Cardiac muscle cell (in vitro differentiated cells and primary cell): ENCODE data around the gene FBXL19. TPM values are rescaled to one million over a fixed set of nuclear protein-coding genes. Genes with fewer than 3 reads are reported as not detected.
A peak's percentile ranks its signal among the peaks of the same experiment; 100 is the strongest.

Experiments
- DNase-seq, 2 donors: peaks; one replicate each; pipeline versions ENCODE4 v3.0.0 to v3.0.0-alpha.2; 2010 to 2017; ENCODE audit warnings: low read depth in 1 of 2, low spot score in 1 of 2
- H3K27ac ChIP-seq: fragments of 200-600 bp; sonication (generic); 2 replicates; pipeline ENCODE4 v1.5.1; 2016
- H3K27me3 ChIP-seq: fragments of 200-600 bp; sonication (generic); 2 replicates; pipeline ENCODE4 v1.6.0; 2016; ENCODE audit warnings: control low read depth
- H3K36me3 ChIP-seq: fragments of 200-600 bp; sonication (generic); 2 replicates; pipeline ENCODE4 v1.5.1; 2016; ENCODE audit warnings: control low read depth
- H3K4me1 ChIP-seq: fragments of 200-600 bp; sonication (generic); 2 replicates; pipeline ENCODE4 v1.8.1; 2017; ENCODE audit warnings: low read depth, mild to moderate bottlenecking, mixed run types
- H3K4me3 ChIP-seq: fragments of 200-600 bp; sonication (generic); 2 replicates; pipeline ENCODE4 v1.5.1; 2016; ENCODE audit warnings: mild to moderate bottlenecking
- H3K9me3 ChIP-seq: fragments of 200-600 bp; sonication (generic); 2 replicates; pipeline ENCODE4 v1.5.1; 2017; ENCODE audit warnings: low read depth, mild to moderate bottlenecking, control low read depth
- CTCF ChIP-seq: IDR thresholded peaks from 2 replicates; pipeline ENCODE4 v1.5.1; 2012; ENCODE audit warnings: low read depth, mild to moderate bottlenecking, low read length
- polyA plus RNA-seq: library from polyadenylated mRNA; unstranded; fragments of >200 nt; fragmentation: Nextera tagmentation; extraction: Ambion mirVana; gene quantifications from 2 replicates; pipeline ENCODE4 v1.2.1, GENCODE V29; 2016
- total RNA-seq: library from RNA; depleted of rRNA; stranded (reverse); fragments of >200 nt; gene quantifications from 2 replicates; pipeline ENCODE4 v1.2.3, GENCODE V29; 2016

FBXL19 gene
- total and polyA plus RNA-seq, 2 experiments from 2014 or later: 4.0 to 60.0 TPM

- Histone ChIP-seq H3K4me3 (no peak overlapping the region), H3K27me3 (no peaks in the 10 kb centered on the region), H3K27ac (peak overlapping the region; percentile 66), H3K36me3 (peaks cover 7% of the 10 kb centered on the region), H3K4me1 (peaks cover 7% of the 10 kb centered on the region), H3K9me3 (no peaks in the 10 kb centered on the region)
- no peak for TF ChIP-seq CTCF
- DNase-seq: no peak
Measured at GRCh38 chr16:30925632-30925987, 2.2 kb downstream of the FBXL19 start.

GRCh38 chr16:30925995-30926811, 2.8 kb downstream of the FBXL19 start:
- TF ChIP-seq CTCF: no peak
- H3K4me1 ChIP-seq: peaks cover 13% of the 10 kb centered on the region
- no peaks in the 10 kb centered on the region for H3K27me3 ChIP-seq
- peak overlapping the region; percentile 66 for H3K27ac ChIP-seq
- peaks cover 9% of the 10 kb centered on the region for H3K36me3 ChIP-seq
- H3K9me3 ChIP-seq: no peaks in the 10 kb centered on the region
- DNase-seq: no peak
- H3K4me3 ChIP-seq: no peak overlapping the region

- Histone ChIP-seq H3K27ac (peak overlapping the region; percentile 66), H3K4me3 (no peak overlapping the region), H3K4me1 (peaks cover 18% of the 10 kb centered on the region), H3K36me3 (peaks cover 12% of the 10 kb centered on the region), H3K27me3 (no peaks in the 10 kb centered on the region), H3K9me3 (no peaks in the 10 kb centered on the region)
- no peak for TF ChIP-seq CTCF
- DNase-seq: no peak
Measured at GRCh38 chr16:30926937-30927788, 3.8 kb downstream of the FBXL19 start.

GRCh38 chr16:30927789-30928378, 4.5 kb downstream of the FBXL19 start:
- H3K9me3 ChIP-seq: no peaks in the 10 kb centered on the region
- no peaks in the 10 kb centered on the region for H3K27me3 ChIP-seq
- H3K27ac ChIP-seq: peak overlapping the region; percentile 66
- peaks cover 15% of the 10 kb centered on the region for H3K36me3 ChIP-seq
- peaks cover 18% of the 10 kb centered on the region for H3K4me1 ChIP-seq
- no peak overlapping the region for H3K4me3 ChIP-seq
- peak; percentile 40 to 84 for DNase-seq
- no peak for TF ChIP-seq CTCF

GRCh38 chr16:30928390-30928789, 5.0 kb downstream of the FBXL19 start:
- Histone ChIP-seq H3K27me3 (no peaks in the 10 kb centered on the region), H3K4me3 (no peak overlapping the region), H3K27ac (no peak overlapping the region), H3K36me3 (peaks cover 15% of the 10 kb centered on the region), H3K4me1 (peaks cover 18% of the 10 kb centered on the region), H3K9me3 (no peaks in the 10 kb centered on the region)
- DNase-seq: no peak
- TF ChIP-seq CTCF: no peak
